IMR-90 (cell line): ENCODE data around the gene RAD51B.

ENCODE experiments used
- CEBPB ChIP-seq: IDR thresholded peaks from 2 replicates; pipeline ENCODE4 v1.6.1; 2012; ENCODE audit warnings: low read depth, low read length, improper control_type of control experiment
- CTCF ChIP-seq: conservative IDR thresholded peaks from 2 replicates; pipeline ENCODE4 v1.5.1; 2012; ENCODE audit warnings: mild to moderate bottlenecking, low read depth, low read length, improper control_type of control experiment
- MAFK ChIP-seq: IDR thresholded peaks from 2 replicates; pipeline ENCODE4 v1.6.1; 2012; ENCODE audit warnings: low read depth, low read length, improper control_type of control experiment
- MAZ ChIP-seq: IDR thresholded peaks from 2 replicates; pipeline ENCODE4 v1.6.1; 2012; ENCODE audit warnings: low read depth, mild to moderate bottlenecking, low read length, improper control_type of control experiment, moderate library complexity, borderline replicate concordance
- MXI1 ChIP-seq: IDR thresholded peaks from 2 replicates; pipeline ENCODE4 v1.6.1; 2012; ENCODE audit warnings: low read depth, mild to moderate bottlenecking, low read length, moderate library complexity, borderline replicate concordance
- NFE2L2 ChIP-seq: fragments of 150-350 bp; IDR thresholded peaks from 2 replicates; pipeline ENCODE4 v1.6.1; 2016; ENCODE audit warnings: low read depth, mild to moderate bottlenecking, low read length
- POLR2A ChIP-seq: IDR thresholded peaks from 2 replicates; pipeline ENCODE4 v1.6.1; 2012; ENCODE audit warnings: mild to moderate bottlenecking, low read depth, low read length
- RAD21 ChIP-seq: IDR thresholded peaks from 2 replicates; pipeline ENCODE4 v1.6.1; 2012; ENCODE audit warnings: low read length, improper control_type of control experiment
- RCOR1 ChIP-seq: IDR thresholded peaks from 2 replicates; pipeline ENCODE4 v1.6.1; 2012; ENCODE audit warnings: mild to moderate bottlenecking, low read length, improper control_type of control experiment; ENCODE audit not compliant: insufficient replicate concordance
- RFX5 ChIP-seq: IDR thresholded peaks from 2 replicates; pipeline ENCODE4 v1.8.0; 2012; ENCODE audit warnings: low read depth, mild to moderate bottlenecking, low read length, moderate library complexity
- USF2 ChIP-seq: fragments of 150-350 bp; IDR thresholded peaks from 2 replicates; pipeline ENCODE4 v1.6.1; 2017; ENCODE audit warnings: mild to moderate bottlenecking, antibody characterized with exemption, low read length, low read depth

DNA sequence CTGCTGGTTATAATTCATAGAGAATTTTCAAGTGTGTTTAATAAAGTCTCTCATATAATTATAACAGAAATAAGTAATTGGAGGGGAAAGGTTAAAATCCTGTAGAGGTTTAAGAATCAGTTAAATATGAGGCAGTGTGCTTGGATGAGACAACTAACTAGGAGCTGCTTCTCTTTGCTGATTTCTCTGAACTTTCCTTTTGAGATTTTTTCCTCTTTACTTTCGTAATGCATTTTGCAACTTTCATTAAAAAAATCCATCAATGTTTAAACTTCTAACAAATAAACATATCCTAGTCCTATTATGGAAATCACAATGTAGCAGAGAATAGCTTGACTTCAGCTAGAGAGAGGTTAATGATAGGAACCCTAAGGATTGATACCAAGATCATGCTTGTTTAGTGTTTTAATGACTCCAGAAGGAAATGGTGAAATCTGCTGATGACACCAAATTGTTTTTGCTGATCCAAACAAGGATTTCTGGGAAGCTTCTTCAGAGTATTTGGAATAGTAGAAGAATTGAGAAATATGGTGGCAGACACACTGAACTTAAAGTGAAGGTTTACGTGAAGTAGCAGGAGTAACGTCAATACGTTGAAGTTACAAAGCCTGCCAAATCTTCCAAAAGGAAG is 122.6 kb downstream of the RAD51B start:
- TF ChIP-seq CTCF = no peak
- no peak for TF ChIP-seq RCOR1
- no peak for TF ChIP-seq POLR2A
- no peak for TF ChIP-seq CEBPB
- TF ChIP-seq USF2 = no peak
- TF ChIP-seq MAFK = peak; percentile 70
- no peak for TF ChIP-seq RAD21
- TF ChIP-seq NFE2L2 = no peak
- TF ChIP-seq MAZ = no peak
- TF ChIP-seq RFX5 = no peak
- no peak for TF ChIP-seq MXI1
